H1 (cell line): Measurements from ENCODE around the gene ASTN2. TPM values are rescaled to one million over a fixed set of nuclear protein-coding genes. Genes with fewer than 3 reads are reported as not detected.

ENCODE experiments used
- CBX5 ChIP-seq: fragments of 300-800, 300-1000 bp; sonication (generic); IDR thresholded peaks from 2 replicates; pipeline ENCODE4 v1.7.1; 2016; ENCODE audit warnings: antibody characterized with exemption, low read length, low read depth
- NANOG ChIP-seq: IDR thresholded peaks from 2 replicates; pipeline ENCODE4 v1.6.1; 2011; ENCODE audit warnings: low read length, low read depth, mild to moderate bottlenecking, inconsistent platforms; ENCODE audit not compliant: insufficient read depth, poor library complexity, severe bottlenecking
- polyA plus RNA-seq, 7 experiments: library from polyadenylated mRNA; depleted of rRNA in 3 of 7; stranded (reverse) in 5 of 7; unstranded in 2 of 7; fragments of >200 nt in 5 of 7; fragments of 200-250 nt in 2 of 7; gene quantifications; 1 replicate in 5 of 7; 2 replicates in 1 of 7; 4 replicates in 1 of 7; pipeline versions ENCODE4 v1.2.1 to v1.2.3, GENCODE V29; 2011 to 2013; ENCODE audit warnings: missing spikeins in 2 of 7, mixed read lengths in 2 of 7
- total RNA-seq: library from RNA; stranded (reverse); fragmentation: NEBNext Ultra II Directional; extraction: Animal tissue kit (Norgen Biotek cat#: 25700); gene quantifications from 2 replicates; pipeline ENCODE4 v1.2.1, GENCODE V29; 2021
- TF ChIP-seq, protein P1 (sequence below): fragments of 300-600 bp; sonication (generic); IDR thresholded peaks from 2 replicates; pipeline ENCODE4 v1.7.1; 2012; ENCODE audit warnings: low read length, moderate library complexity, mild to moderate bottlenecking, inconsistent platforms; ENCODE audit not compliant: insufficient replicate concordance

ASTN2 gene
- total and polyA plus RNA-seq, 2 of the 8 experiments (the other 6 are each of a cell fraction or from before 2014, with no cell fraction given), result 8.2 to 13.7 TPM

DNA sequence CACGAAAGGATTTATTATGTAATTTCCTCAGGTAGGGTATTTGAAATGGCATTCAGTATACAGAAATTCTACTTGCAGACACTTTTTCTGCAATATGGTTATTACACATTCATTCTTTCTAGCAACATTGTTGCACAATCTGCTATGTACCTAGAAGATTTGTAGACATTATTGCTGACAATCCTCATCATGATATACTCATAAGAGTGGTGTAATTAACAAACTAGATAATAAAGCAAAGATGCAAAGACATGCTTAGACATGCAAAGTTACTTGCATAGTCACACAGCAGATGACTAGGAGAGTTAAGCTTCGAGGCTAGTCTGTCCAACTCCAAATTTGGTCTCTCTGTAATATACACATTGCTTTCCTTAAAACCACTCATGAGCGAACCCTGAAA, 317.1 kb downstream of the ASTN2 start (continued):
- TF ChIP-seq, protein P1, sequence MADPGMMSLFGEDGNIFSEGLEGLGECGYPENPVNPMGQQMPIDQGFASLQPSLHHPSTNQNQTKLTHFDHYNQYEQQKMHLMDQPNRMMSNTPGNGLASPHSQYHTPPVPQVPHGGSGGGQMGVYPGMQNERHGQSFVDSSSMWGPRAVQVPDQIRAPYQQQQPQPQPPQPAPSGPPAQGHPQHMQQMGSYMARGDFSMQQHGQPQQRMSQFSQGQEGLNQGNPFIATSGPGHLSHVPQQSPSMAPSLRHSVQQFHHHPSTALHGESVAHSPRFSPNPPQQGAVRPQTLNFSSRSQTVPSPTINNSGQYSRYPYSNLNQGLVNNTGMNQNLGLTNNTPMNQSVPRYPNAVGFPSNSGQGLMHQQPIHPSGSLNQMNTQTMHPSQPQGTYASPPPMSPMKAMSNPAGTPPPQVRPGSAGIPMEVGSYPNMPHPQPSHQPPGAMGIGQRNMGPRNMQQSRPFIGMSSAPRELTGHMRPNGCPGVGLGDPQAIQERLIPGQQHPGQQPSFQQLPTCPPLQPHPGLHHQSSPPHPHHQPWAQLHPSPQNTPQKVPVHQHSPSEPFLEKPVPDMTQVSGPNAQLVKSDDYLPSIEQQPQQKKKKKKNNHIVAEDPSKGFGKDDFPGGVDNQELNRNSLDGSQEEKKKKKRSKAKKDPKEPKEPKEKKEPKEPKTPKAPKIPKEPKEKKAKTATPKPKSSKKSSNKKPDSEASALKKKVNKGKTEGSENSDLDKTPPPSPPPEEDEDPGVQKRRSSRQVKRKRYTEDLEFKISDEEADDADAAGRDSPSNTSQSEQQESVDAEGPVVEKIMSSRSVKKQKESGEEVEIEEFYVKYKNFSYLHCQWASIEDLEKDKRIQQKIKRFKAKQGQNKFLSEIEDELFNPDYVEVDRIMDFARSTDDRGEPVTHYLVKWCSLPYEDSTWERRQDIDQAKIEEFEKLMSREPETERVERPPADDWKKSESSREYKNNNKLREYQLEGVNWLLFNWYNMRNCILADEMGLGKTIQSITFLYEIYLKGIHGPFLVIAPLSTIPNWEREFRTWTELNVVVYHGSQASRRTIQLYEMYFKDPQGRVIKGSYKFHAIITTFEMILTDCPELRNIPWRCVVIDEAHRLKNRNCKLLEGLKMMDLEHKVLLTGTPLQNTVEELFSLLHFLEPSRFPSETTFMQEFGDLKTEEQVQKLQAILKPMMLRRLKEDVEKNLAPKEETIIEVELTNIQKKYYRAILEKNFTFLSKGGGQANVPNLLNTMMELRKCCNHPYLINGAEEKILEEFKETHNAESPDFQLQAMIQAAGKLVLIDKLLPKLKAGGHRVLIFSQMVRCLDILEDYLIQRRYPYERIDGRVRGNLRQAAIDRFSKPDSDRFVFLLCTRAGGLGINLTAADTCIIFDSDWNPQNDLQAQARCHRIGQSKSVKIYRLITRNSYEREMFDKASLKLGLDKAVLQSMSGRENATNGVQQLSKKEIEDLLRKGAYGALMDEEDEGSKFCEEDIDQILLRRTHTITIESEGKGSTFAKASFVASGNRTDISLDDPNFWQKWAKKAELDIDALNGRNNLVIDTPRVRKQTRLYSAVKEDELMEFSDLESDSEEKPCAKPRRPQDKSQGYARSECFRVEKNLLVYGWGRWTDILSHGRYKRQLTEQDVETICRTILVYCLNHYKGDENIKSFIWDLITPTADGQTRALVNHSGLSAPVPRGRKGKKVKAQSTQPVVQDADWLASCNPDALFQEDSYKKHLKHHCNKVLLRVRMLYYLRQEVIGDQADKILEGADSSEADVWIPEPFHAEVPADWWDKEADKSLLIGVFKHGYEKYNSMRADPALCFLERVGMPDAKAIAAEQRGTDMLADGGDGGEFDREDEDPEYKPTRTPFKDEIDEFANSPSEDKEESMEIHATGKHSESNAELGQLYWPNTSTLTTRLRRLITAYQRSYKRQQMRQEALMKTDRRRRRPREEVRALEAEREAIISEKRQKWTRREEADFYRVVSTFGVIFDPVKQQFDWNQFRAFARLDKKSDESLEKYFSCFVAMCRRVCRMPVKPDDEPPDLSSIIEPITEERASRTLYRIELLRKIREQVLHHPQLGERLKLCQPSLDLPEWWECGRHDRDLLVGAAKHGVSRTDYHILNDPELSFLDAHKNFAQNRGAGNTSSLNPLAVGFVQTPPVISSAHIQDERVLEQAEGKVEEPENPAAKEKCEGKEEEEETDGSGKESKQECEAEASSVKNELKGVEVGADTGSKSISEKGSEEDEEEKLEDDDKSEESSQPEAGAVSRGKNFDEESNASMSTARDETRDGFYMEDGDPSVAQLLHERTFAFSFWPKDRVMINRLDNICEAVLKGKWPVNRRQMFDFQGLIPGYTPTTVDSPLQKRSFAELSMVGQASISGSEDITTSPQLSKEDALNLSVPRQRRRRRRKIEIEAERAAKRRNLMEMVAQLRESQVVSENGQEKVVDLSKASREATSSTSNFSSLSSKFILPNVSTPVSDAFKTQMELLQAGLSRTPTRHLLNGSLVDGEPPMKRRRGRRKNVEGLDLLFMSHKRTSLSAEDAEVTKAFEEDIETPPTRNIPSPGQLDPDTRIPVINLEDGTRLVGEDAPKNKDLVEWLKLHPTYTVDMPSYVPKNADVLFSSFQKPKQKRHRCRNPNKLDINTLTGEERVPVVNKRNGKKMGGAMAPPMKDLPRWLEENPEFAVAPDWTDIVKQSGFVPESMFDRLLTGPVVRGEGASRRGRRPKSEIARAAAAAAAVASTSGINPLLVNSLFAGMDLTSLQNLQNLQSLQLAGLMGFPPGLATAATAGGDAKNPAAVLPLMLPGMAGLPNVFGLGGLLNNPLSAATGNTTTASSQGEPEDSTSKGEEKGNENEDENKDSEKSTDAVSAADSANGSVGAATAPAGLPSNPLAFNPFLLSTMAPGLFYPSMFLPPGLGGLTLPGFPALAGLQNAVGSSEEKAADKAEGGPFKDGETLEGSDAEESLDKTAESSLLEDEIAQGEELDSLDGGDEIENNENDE, result no peak
- TF ChIP-seq CBX5 (no peak), NANOG (no peak)
